Gastrocnemius medialis (tissue), 4 donors: ENCODE data around the gene DYNC2I2.

Experiments
- POLR2A ChIP-seq, 2 donors: fragments of 450-650 bp; IDR thresholded peaks; one replicate each; pipeline ENCODE4 v1.6.1; 2017; ENCODE audit warnings: antibody characterized with exemption in 2 of 2, mild to moderate bottlenecking in 2 of 2, moderate library complexity in 2 of 2
- TF ChIP-seq, protein P1 (sequence below), 5 experiments: fragments of 450-650 bp in 3 of 5; fragments of 200-600 bp in 2 of 5; sonication (generic) in 2 of 5; IDR thresholded peaks in 4 of 5; conservative IDR thresholded peaks in 1 of 5; 1 replicate in 4 of 5; 2 replicates in 1 of 5; pipeline ENCODE4 v1.5.1; 2016 to 2019; ENCODE audit warnings: antibody characterized with exemption in 5 of 5, mild to moderate bottlenecking in 3 of 5, moderate library complexity in 3 of 5

DNA sequence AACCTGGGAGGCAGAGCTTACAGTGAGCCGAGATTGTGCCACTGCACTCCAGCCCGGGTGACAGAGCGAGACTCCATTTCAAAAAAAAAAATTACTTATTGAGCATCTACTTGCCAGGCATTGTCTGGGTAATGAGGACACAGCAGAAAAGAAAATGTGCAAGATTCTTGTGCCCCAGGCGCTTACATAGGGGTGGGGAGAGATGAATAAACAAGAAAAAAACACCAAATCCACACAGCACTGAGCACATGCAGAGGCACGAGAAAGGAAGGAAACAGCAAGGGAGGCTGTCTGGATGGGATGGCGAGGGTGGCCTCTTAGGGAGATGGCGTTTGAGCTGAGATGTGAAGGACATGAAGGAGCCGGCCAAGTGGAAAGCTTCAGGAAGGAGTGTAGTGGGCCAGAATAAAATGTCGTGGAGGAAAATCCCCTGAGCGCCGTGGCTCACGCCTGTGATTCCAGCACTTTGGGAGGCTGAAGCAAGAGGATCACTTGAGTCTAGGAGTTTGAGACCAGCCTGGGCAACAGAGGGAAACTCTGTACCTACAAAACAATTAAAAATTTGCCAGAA lies 13.9 kb downstream of the DYNC2I2 start:
- TF ChIP-seq, protein P1, sequence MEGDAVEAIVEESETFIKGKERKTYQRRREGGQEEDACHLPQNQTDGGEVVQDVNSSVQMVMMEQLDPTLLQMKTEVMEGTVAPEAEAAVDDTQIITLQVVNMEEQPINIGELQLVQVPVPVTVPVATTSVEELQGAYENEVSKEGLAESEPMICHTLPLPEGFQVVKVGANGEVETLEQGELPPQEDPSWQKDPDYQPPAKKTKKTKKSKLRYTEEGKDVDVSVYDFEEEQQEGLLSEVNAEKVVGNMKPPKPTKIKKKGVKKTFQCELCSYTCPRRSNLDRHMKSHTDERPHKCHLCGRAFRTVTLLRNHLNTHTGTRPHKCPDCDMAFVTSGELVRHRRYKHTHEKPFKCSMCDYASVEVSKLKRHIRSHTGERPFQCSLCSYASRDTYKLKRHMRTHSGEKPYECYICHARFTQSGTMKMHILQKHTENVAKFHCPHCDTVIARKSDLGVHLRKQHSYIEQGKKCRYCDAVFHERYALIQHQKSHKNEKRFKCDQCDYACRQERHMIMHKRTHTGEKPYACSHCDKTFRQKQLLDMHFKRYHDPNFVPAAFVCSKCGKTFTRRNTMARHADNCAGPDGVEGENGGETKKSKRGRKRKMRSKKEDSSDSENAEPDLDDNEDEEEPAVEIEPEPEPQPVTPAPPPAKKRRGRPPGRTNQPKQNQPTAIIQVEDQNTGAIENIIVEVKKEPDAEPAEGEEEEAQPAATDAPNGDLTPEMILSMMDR (IDR thresholded peaks at IDR 0.05 in 4 of 5, conservative IDR thresholded peaks at IDR 0.05 in 1 of 5) = no peak
- TF ChIP-seq POLR2A (IDR thresholded peaks at IDR 0.05) = no peak
